Fibroblast of mammary gland (primary cell): Measurements from ENCODE around the gene OR6K2.

Experiments used
- DNase-seq: peaks from one replicate; pipeline ENCODE4 v3.0.0-alpha.2; 2010; ENCODE audit warnings: low read depth
- H3K4me3 ChIP-seq: 2 replicates; pipeline ENCODE4 v1.5.1; 2011; ENCODE audit warnings: low read depth, mild to moderate bottlenecking, low read length, moderate library complexity; ENCODE audit not compliant: control insufficient read depth
- TF ChIP-seq, protein P1 (sequence below): conservative IDR thresholded peaks from 2 replicates; pipeline ENCODE4 v1.5.1; 2011; ENCODE audit warnings: low read depth, low read length, inconsistent platforms; ENCODE audit not compliant: control insufficient read depth, insufficient read depth

The OR6K2 gene

DNA sequence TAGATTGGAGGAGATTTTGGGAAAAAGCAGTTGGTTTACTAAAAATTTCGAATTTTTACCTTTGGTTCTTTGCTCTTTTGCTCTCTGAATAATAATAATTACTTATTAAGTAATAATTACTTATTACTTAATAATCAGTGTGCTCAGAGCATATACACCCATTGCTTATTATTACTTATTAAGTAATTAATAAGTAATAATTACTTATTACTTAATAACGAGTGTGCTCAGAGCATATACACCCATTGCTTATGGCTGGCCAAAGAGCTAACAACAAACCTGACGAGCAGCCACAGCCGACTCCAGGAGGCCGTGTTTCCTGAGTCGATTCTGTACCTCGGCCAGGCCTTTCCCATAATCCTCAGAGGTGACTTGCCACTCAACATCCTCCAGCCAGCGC is 34.4 kb downstream of the OR6K2 start:
- TF ChIP-seq, protein P1, sequence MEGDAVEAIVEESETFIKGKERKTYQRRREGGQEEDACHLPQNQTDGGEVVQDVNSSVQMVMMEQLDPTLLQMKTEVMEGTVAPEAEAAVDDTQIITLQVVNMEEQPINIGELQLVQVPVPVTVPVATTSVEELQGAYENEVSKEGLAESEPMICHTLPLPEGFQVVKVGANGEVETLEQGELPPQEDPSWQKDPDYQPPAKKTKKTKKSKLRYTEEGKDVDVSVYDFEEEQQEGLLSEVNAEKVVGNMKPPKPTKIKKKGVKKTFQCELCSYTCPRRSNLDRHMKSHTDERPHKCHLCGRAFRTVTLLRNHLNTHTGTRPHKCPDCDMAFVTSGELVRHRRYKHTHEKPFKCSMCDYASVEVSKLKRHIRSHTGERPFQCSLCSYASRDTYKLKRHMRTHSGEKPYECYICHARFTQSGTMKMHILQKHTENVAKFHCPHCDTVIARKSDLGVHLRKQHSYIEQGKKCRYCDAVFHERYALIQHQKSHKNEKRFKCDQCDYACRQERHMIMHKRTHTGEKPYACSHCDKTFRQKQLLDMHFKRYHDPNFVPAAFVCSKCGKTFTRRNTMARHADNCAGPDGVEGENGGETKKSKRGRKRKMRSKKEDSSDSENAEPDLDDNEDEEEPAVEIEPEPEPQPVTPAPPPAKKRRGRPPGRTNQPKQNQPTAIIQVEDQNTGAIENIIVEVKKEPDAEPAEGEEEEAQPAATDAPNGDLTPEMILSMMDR = no peak
- H3K4me3 ChIP-seq = no peak overlapping the region
- no peak for DNase-seq

GRCh38 chr1:158654571-158654970 is 45.9 kb downstream of the OR6K2 start:
- no peak overlapping the region for H3K4me3 ChIP-seq
- no peak for DNase-seq
- TF ChIP-seq, protein P1 = no peak

GRCh38 chr1:158654086-158654485 is 46.4 kb downstream of the OR6K2 start:
- H3K4me3 ChIP-seq = no peak overlapping the region
- DNase-seq = no peak
- TF ChIP-seq, protein P1 = no peak

DNA sequence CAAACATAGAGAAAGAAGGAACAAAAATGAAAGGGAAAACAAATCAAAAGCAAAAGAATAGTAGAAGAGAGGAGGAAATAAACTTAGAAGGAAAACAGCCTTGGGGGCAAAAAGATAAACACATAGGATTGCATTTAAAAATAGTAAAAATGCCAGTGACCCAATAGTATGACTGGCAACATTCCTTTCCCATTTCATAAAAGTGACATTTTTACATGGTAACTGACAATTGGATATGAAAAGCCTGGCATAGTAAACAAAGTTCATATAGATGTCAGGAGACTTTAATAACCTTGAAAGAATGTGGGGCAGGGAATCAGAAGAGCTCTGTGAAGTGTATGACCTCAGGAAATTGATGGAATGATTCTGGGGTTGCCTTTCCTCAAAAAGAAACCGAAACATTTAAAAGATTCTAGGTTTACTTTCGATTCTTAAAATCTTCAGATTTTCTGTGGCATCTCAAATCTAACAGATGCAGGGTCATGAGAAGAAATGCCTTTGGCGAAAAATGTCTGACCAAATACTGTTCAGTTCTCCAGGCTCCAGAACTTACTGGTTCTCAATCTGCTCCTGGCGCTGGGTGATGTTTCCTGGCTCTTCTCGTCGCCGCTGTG is 47.6 kb downstream of the OR6K2 start:
- TF ChIP-seq, protein P1 = no peak
- DNase-seq = no peak
- H3K4me3 ChIP-seq = no peak overlapping the region
